AG04450 (cell line): ENCODE results near the gene PLCL1. TPM values are rescaled to one million over a fixed set of nuclear protein-coding genes. Genes with fewer than 3 reads are reported as not detected.

Experiments
- CTCF ChIA-PET: fragments of 300-600, 350-600 bp; formaldehyde crosslinking; extraction: SDS; loops from one replicate; lab custom pipeline; 2022; ENCODE audit warnings: antibody characterized with exemption, inconsistent platforms; lab: Charles Lee
- POLR2A ChIA-PET: fragments of 350-600 bp; formaldehyde crosslinking; extraction: SDS; loops from one replicate; lab custom pipeline; 2021; ENCODE audit warnings: antibody characterized with exemption, inconsistent platforms; lab: Yijun Ruan, JAX
- DNase-seq: peaks from one replicate; pipeline ENCODE4 v3.0.0-alpha.2; 2011; ENCODE audit warnings: low read depth, low spot score
- H3K27ac ChIP-seq: one replicate; pipeline ENCODE4 v1.5.1; 2012; ENCODE audit warnings: low read depth, low read length, control low read depth
- H3K27me3 ChIP-seq: one replicate; pipeline ENCODE4 v1.6.0; 2012; ENCODE audit warnings: low read length; ENCODE audit not compliant: control insufficient read depth, insufficient read depth
- H3K4me3 ChIP-seq: 2 replicates; pipeline ENCODE4 v1.5.1; 2011; ENCODE audit warnings: mild to moderate bottlenecking, low read depth, low read length, control low read depth
- H3K9me3 ChIP-seq: 2 replicates; pipeline ENCODE4 v1.5.1; 2012; ENCODE audit warnings: low read length; ENCODE audit not compliant: control insufficient read depth, insufficient read depth
- CTCF ChIP-seq: IDR thresholded peaks from 2 replicates; pipeline ENCODE4 v1.5.1; 2011; ENCODE audit warnings: low read depth, low read length, control low read depth, inconsistent platforms
- polyA plus RNA-seq: library from polyadenylated mRNA; depleted of rRNA; stranded (reverse); fragments of >200 nt; gene quantifications from 2 replicates; pipeline ENCODE4 v1.2.3, GENCODE V29; 2011

PLCL1 gene
- polyA plus RNA-seq, 1 experiment: 0.43 TPM

DNA sequence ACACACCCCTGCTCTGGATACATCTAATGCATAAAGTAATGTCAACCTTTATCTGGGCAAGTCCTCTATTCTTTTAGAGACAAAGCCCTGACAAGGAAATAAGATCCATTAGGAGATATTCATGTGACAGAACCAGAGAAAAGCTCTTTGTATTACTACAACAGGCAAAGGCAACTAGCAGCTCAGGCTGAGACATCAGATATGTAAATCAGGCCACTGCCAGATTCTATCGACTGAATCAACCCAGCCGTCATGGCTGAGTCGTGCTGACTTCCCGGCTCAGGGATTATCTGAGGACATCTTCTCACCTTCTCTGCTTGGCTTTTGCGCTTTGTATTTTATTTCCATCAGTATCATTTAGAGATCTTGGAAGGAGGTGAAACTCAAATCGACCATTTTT lies 294.5 kb downstream of the PLCL1 start:
- Histone ChIP-seq H3K4me3 (no peak overlapping the region), H3K27ac (no peak overlapping the region), H3K27me3 (no peaks in the 10 kb centered on the region), H3K9me3 (no peaks in the 10 kb centered on the region)
- POLR2A ChIA-PET: no interaction called here
- CTCF ChIA-PET: no interaction called here
- DNase-seq: no peak
- no peak for TF ChIP-seq CTCF

- no peaks in the 10 kb centered on the region for H3K27me3 ChIP-seq
- no peak overlapping the region for H3K4me3 ChIP-seq
- POLR2A ChIA-PET: no interaction called here
- no peak for DNase-seq
- TF ChIP-seq CTCF: no peak
- CTCF ChIA-PET: no interaction called here
- H3K9me3 ChIP-seq: no peaks in the 10 kb centered on the region
- no peak overlapping the region for H3K27ac ChIP-seq
Measured at GRCh38 chr2:198100346-198100745, 296.0 kb downstream of the PLCL1 start.

DNA sequence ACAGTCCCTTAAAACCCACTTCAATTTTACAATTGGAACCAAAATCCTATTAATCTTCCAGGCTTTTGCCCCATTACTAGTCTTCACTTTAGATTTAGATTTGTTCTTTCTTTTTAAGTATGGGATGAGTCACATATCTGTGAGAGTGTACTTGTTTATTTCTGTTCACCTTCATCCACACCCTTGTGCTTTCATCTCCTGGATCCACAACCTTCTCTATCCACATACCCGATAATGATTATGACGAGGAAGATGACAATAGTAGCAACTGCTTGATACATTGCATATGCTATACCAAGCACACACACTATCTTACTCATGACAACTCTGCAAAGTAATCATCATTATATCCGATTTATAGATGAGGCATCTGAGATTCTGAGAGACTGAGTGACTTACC lies 297.3 kb downstream of the PLCL1 start:
- POLR2A ChIA-PET: no interaction called here
- Histone ChIP-seq H3K27ac (no peak overlapping the region), H3K9me3 (no peaks in the 10 kb centered on the region), H3K27me3 (no peaks in the 10 kb centered on the region), H3K4me3 (no peak overlapping the region)
- CTCF ChIA-PET: no interaction called here
- DNase-seq: no peak
- TF ChIP-seq CTCF: no peak

DNA sequence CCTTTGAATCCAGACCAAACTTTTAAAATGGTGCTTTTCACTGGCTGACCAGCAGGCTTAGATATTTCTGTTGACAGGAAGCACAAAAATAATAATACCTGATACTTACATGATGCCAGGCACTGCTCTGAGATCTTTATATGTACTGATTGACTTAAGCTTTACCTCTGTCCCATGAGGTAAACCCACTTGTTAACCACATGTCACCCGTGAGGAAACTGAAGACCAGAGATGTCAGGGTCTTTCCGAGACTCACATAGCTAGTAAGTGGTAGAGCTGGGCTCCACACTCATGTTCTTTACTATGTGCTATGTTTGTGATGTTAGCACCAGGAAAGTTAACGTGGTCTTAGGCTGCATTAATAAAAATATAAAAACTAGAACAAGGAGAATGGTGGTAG lies 297.7 kb downstream of the PLCL1 start:
- POLR2A ChIA-PET: no interaction called here
- DNase-seq: no peak
- H3K4me3 ChIP-seq: no peak overlapping the region
- CTCF ChIA-PET: no interaction called here
- TF ChIP-seq CTCF: no peak
- H3K9me3 ChIP-seq: no peaks in the 10 kb centered on the region
- H3K27ac ChIP-seq: no peak overlapping the region
- H3K27me3 ChIP-seq: no peaks in the 10 kb centered on the region

GRCh38 chr2:198102856-198103255 lies 298.5 kb downstream of the PLCL1 start:
- Histone ChIP-seq H3K27ac (no peak overlapping the region), H3K9me3 (no peaks in the 10 kb centered on the region), H3K27me3 (no peaks in the 10 kb centered on the region), H3K4me3 (no peak overlapping the region)
- no peak for DNase-seq
- no peak for TF ChIP-seq CTCF
- POLR2A ChIA-PET: no interaction called here
- CTCF ChIA-PET: no interaction called here
